ENCODE results near the gene PLA2G4F.

GRCh38 chr15:42143356-42143755 lies 13.1 kb downstream of the PLA2G4F start:
- no peak for TF ChIP-seq KLF7 (tag by site-specific recombination; IDR thresholded peaks at IDR 0.05; ENCODE audit: borderline replicate concordance)
- no peak for TF ChIP-seq ZNF10 (tag by site-specific recombination; IDR thresholded peaks at IDR 0.05)
- no peak for TF ChIP-seq PRDM2 (tag by site-specific recombination; IDR thresholded peaks at IDR 0.05; ENCODE audit: borderline replicate concordance)

All from HEK293 (cell line).